NCI-H510A treated with DMSO at 0.1 percent for 48 hours (cell line): ENCODE results near the gene SPATS2L.

Experiments
- DNase-seq: peaks from one replicate; lab custom pipeline; 2025; lab: John Stamatoyannopoulos, UW

SPATS2L gene

GRCh38 chr2:200506679-200507078, 200.2 kb downstream of the SPATS2L start:
- DNase-seq: peak; percentile 27

DNA sequence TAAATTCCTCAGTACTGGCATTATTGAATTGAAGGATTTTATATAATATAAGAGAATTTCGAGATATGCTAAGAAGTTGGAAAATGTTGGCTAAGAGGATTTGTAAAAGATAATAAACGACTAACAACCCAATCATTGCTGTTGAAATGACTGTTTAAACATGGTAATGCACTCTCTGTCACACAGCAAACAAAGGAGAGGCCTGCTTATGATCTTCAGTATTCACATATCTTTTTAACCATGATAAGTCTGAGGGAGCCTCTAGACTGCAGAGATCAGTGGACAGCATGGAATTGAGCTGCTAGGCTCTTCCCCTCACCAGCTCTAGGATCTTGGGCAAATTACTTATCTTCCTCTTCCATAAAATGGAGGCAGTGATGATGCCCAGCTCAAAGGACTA, 200.7 kb downstream of the SPATS2L start:
- DNase-seq: peak; percentile 58

DNA sequence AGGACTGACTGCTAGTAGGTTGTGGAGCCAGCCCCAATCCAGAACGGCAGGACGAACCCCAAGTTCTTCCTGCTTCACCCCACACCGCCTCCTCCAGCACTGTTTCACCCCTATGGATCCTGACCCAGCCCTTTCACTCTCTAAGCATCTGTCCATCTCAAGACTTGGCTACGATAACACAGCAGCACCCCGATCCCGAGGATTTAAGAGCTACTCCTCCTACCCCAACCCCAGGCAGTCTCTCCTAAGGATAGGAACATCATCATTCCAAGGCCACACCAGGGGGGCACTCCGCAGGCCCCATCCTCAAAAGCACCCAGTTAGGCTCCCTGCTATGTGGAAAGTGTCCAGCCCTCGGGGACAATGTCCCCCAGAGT, 202.7 kb downstream of the SPATS2L start:
- no peak for DNase-seq

- peak; percentile 81 for DNase-seq
Measured at GRCh38 chr2:200509612-200510433, 203.3 kb downstream of the SPATS2L start, which contains the start of gene KCTD18. TSS of gene KCTD18 (minus strand) at chr2:200510068. CDS start at chr2:200507016, 3,052 bp downstream.

- no peak for DNase-seq
Measured at GRCh38 chr2:200515155-200515554, 208.7 kb downstream of the SPATS2L start.

DNA sequence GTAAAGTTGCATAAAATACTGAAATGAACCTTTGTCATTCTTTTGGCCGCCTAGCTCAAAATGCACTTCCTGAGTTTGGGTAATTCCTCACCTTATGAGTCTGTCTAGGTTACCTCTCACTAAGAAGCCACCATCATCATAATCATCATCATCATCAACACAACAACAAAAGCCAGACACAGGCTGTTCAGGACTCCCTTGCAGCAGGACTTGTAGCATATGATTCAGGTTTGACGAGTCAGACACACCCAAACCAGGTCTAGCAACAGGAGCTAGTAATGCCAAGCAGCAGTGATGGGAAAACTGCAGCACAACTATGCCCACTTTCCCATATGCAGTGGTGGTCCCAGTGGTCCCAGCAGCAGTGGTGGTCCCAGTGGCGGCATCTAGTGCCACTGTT, 216.7 kb downstream of the SPATS2L start:
- no peak for DNase-seq

DNA sequence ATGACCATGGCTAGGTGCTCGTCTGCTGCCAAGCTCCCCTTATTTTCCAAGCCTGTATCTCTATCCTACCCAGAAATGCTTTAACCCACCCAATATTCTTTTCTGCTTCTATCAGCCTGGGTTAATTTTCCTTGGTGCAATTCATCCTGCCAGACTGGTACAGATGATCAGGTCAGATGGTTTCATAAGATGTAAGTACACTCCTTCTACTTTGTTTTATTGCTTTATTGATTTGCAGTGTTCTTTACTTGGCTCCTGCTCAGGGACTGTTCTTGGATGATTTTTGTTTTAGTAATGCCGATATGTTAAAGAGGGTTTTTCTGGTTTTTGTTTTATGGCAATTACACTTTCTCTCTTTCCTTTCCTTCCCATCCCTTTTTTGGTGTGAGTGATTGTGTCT, 217.1 kb downstream of the SPATS2L start:
- no peak for DNase-seq

DNA sequence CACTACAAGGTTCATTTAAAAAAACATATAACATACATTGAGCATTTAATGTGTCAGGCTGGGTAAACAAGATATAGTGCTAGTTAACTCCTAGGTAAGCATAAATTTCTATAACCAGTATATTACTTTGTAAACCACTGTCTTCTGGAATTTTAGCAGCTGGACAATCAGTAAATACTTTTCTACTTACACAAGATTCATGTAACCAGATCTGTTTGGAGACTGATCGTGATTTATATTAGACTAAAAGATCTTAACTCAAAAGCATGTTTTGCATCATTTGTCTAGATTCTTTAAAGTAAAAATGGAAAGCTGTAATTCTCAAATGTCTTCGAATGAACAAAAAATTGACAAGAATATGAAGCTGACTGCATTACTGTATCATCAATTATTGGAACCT, 218.6 kb downstream of the SPATS2L start:
- DNase-seq: no peak

- DNase-seq: no peak
Measured at GRCh38 chr2:200525551-200525881, 219.0 kb downstream of the SPATS2L start.

DNA sequence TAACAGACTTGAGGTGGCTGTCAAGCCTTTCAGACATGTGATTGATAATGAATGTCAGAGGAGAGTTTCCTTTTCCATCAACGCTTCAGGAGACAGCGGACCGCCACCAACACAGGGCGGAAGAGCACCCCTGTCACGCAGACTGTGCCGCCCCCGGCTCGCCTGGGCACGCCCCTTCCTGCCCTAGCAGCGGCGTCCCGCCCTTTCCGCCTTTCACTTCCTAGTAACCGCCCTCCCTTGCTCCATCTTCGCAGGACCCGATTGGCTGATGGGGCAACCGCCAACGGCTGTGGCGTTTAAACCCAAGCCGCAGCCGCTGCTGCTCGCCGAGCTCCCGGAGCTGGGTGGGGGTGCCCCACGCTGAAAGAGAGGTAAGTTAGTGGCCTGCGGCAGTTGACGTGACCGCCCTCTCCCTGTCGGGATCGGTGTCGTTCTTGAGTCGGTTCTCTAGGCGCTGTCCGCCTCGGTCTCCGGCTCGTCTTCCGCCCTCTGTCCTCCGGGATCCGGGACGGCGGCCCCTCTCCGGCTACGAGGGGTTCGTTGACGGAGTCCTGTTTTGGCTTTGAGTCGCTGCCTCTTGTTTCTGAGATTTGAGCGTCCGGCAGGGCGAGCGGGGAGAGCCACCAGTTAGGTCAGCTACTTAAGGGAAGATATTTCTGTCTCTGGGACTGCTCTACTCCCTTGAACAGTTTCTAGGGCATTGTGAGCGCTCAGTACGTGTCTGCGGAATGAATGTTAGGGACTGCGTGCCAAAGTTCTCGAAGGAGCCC, 219.6 kb downstream of the SPATS2L start, which contains the start of gene SGO2:
Gene SGO2 (plus strand): TSS at position 326 of the 770 bp plus-strand sequence. CDS start 6,769 bp downstream, outside the sequence.
- peak; percentile 91 for DNase-seq

DNA sequence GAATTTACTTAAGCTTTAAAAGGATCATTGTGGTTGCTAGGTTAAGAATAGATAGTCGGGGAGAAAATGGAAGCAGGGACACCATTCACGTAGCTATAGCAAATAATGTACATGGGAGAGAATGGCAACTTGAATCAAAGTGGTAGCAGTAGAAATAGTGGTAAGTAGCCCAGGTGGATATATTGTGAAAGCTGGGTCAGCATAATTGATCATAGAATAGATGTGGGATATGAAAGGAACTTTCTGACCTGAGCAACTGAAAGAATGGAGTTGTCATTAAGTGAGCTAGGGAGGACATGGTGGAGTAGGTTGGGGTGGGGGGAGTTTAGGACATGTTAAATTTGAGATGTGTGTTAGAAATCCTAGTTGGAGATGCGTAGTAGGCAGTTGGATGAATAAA, 221.7 kb downstream of the SPATS2L start:
- no peak for DNase-seq
